Endothelial cell (in vitro differentiated cells): Measurements from ENCODE around the gene STAM. TPM values are rescaled to one million over a fixed set of nuclear protein-coding genes. Genes with fewer than 3 reads are reported as not detected.

ENCODE experiments used
- DNase-seq: peaks from one replicate; pipeline ENCODE4 v3.0.0; 2021; ENCODE audit warnings: low spot score
- H3K27ac Mint-ChIP-seq: one replicate; pipeline ENCODE4 v1.8.0; 2021; ENCODE audit warnings: mixed read lengths, inconsistent platforms; ENCODE audit not compliant: unreplicated experiment
- H3K27me3 Mint-ChIP-seq: one replicate; pipeline ENCODE4 v1.8.0; 2021; ENCODE audit warnings: mild to moderate bottlenecking, moderate library complexity, mixed read lengths, inconsistent platforms; ENCODE audit not compliant: unreplicated experiment
- H3K36me3 Mint-ChIP-seq: one replicate; pipeline ENCODE4 v1.8.0; 2021; ENCODE audit warnings: mild to moderate bottlenecking, low read depth, mixed read lengths, inconsistent platforms; ENCODE audit not compliant: unreplicated experiment
- H3K4me1 Mint-ChIP-seq: one replicate; pipeline ENCODE4 v1.8.0; 2021; ENCODE audit warnings: mild to moderate bottlenecking, mixed read lengths, inconsistent platforms; ENCODE audit not compliant: unreplicated experiment
- H3K4me3 Mint-ChIP-seq: one replicate; pipeline ENCODE4 v1.8.0; 2021; ENCODE audit warnings: mild to moderate bottlenecking, mixed read lengths, inconsistent platforms; ENCODE audit not compliant: unreplicated experiment
- H3K9me3 Mint-ChIP-seq: one replicate; pipeline ENCODE4 v1.8.0; 2021; ENCODE audit warnings: mixed read lengths, inconsistent platforms; ENCODE audit not compliant: unreplicated experiment
- total RNA-seq: library from RNA; stranded (reverse); fragmentation: NEBNext Ultra II Directional; extraction: Animal tissue kit (Norgen Biotek cat#: 25700); gene quantifications from one replicate; pipeline ENCODE4 v1.2.1, GENCODE V29; 2021; ENCODE audit not compliant: unreplicated experiment
- TF ChIP-seq, protein P1 (sequence below): fragments of 200-600 bp; sonication (generic); IDR thresholded peaks from one replicate; pipeline ENCODE4 v1.5.0; 2021; ENCODE audit warnings: antibody characterized with exemption; ENCODE audit not compliant: unreplicated experiment

Gene STAM
- total RNA-seq, 1 donor from 2014 or later = 22.0 TPM

DNA sequence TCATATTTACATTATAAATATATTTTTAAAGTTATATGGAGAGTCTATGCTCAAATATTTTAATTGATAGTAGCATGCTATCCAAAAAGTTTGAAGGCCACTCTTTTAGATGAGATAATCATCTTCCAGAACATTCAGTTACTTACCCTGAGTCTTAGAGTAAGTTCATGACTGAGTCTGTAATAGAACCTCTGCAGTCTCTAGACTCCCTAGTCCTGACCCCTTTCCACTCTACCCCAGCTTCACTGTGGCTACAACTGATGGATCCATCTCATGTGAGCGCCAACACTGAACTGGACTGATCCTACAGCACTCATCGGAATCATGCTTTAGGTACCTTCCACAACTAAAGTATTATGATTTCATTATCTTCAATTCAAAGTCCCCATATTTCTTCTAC, 36.9 kb upstream of the STAM start:
- H3K4me1 Mint-ChIP-seq = no peaks in the 10 kb centered on the region
- H3K27ac Mint-ChIP-seq = no peak overlapping the region
- no peaks in the 10 kb centered on the region for H3K36me3 Mint-ChIP-seq
- TF ChIP-seq, protein P1, sequence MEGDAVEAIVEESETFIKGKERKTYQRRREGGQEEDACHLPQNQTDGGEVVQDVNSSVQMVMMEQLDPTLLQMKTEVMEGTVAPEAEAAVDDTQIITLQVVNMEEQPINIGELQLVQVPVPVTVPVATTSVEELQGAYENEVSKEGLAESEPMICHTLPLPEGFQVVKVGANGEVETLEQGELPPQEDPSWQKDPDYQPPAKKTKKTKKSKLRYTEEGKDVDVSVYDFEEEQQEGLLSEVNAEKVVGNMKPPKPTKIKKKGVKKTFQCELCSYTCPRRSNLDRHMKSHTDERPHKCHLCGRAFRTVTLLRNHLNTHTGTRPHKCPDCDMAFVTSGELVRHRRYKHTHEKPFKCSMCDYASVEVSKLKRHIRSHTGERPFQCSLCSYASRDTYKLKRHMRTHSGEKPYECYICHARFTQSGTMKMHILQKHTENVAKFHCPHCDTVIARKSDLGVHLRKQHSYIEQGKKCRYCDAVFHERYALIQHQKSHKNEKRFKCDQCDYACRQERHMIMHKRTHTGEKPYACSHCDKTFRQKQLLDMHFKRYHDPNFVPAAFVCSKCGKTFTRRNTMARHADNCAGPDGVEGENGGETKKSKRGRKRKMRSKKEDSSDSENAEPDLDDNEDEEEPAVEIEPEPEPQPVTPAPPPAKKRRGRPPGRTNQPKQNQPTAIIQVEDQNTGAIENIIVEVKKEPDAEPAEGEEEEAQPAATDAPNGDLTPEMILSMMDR = no peak
- H3K4me3 Mint-ChIP-seq = no peak overlapping the region
- DNase-seq = no peak
- no peaks in the 10 kb centered on the region for H3K9me3 Mint-ChIP-seq
- no peaks in the 10 kb centered on the region for H3K27me3 Mint-ChIP-seq

DNA sequence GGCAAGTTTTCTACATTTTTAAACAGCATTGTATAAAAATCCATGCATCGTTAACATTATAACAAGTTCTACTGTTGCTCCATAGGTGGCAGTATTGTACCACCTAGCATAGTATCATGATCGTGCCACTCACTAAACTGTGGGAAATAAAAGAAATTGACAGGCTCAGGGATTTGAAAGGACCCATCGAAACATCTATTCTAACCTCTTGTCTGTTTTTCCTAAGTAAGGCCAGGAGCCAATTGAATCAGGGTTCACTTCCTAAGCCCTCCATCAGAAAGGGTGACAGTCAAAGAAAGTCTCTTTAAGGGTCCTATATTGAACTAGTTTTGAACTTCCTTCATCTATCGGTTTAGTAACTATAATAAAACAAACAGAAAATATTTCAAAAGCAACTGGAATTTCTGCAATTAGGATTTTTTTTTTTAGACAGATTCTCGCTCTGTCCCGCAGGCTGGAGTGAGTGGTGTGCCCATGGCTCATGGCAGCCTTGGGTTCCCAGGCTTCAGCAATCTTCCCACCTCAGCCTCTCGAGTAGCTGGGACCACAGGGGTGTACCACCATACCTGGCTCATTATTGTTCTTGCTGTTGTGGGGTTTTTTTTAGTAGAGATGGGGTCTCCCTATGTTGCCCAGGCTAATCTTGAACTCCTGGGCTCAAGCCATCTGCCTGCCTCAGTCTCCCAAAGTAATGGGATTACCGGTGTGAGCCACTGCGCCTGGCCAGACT, 36.2 kb upstream of the STAM start:
- H3K9me3 Mint-ChIP-seq = no peaks in the 10 kb centered on the region
- H3K27me3 Mint-ChIP-seq = no peaks in the 10 kb centered on the region
- no peaks in the 10 kb centered on the region for H3K36me3 Mint-ChIP-seq
- no peak for DNase-seq
- no peaks in the 10 kb centered on the region for H3K4me1 Mint-ChIP-seq
- no peak overlapping the region for H3K27ac Mint-ChIP-seq
- TF ChIP-seq, protein P1 = peak; percentile 76
- H3K4me3 Mint-ChIP-seq = no peak overlapping the region

DNA sequence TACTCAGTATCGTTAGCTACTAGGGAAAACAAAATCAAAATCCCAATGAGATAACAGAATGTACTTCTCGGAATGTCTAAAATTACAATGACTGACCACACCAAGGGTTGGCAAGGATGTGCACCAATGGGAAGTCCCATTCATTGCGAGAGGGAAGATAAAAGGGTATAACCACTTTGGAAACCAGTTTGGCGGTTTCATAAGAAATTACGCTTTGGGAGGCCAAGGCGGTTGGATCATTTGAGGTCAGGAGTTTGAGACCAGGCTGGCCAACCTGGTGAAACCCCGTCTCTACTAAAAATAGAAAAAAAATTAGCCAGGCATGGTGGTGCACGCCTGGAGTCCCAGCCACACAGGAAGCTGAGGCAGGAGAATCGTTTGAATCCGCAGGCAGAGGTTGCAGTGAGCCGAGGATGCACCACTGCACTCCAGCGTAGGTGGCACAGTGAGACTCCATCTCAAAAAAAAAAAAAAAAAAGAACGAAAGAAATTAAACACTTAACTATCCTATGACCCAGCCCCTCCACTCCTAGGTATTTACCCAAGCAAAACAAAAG, 34.4 kb upstream of the STAM start:
- TF ChIP-seq, protein P1 = no peak

DNA sequence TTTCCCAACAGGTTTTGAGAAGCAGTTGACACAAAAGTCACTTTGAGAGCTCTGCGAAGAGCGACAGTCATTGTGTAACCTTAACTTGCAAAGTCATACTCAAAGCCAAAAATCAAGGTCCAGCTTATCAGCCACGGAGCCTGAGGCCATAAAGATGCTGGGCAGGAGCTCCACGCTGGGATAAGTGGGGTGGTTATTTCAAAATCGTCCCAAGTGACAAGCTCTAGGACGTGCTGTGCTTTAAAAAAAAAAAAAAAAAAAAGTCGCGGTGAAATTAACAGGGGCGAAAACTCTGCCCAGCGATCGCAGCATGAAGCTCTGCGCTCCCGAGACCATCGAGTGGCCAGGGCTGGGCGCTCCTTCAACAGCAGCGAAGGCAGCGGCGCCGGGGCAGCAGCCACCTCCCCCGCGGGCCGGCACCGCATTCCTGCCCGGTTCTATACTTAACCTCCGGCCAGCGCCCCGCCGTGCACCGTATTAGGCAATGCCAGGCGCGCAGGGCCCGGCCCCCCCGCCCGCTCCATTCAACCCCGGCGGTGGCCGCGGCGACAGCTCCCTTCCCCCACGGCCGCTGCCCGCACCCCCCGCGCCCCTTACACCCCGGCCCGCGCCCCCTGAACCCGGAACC, 27.4 kb upstream of the STAM start:
- peaks cover 4% of the 10 kb centered on the region for H3K27me3 Mint-ChIP-seq
- H3K36me3 Mint-ChIP-seq = peaks cover 4% of the 10 kb centered on the region
- peak; percentile 62 for DNase-seq
- TF ChIP-seq, protein P1 = no peak
- no peaks in the 10 kb centered on the region for H3K9me3 Mint-ChIP-seq
- peak overlapping the region; percentile 82 for H3K4me3 Mint-ChIP-seq
- H3K4me1 Mint-ChIP-seq = peaks cover 4% of the 10 kb centered on the region
- no peak overlapping the region for H3K27ac Mint-ChIP-seq

More for the DNA sequence above, 34.4 kb upstream of the STAM start:
- no peaks in the 10 kb centered on the region for H3K4me1 Mint-ChIP-seq
- H3K27ac Mint-ChIP-seq = no peak overlapping the region
- H3K4me3 Mint-ChIP-seq = no peak overlapping the region
- no peaks in the 10 kb centered on the region for H3K9me3 Mint-ChIP-seq
- no peaks in the 10 kb centered on the region for H3K27me3 Mint-ChIP-seq
- DNase-seq = no peak
- no peaks in the 10 kb centered on the region for H3K36me3 Mint-ChIP-seq
